Choroid plexus epithelial cell (primary cell): ENCODE measurements around the gene LMAN2.

ENCODE experiments used
- DNase-seq: peaks from one replicate; pipeline ENCODE4 v3.0.0-alpha.2; 2010; ENCODE audit warnings: low read depth
- H3K4me3 ChIP-seq: 2 replicates; pipeline ENCODE4 v1.5.1; 2011; ENCODE audit warnings: low read depth, mild to moderate bottlenecking, control low read depth, low read length, moderate library complexity
- TF ChIP-seq, protein P1 (sequence below): conservative IDR thresholded peaks from 2 replicates; pipeline ENCODE4 v1.5.1; 2011; ENCODE audit warnings: low read depth, mild to moderate bottlenecking, control low read depth, inconsistent platforms, low read length, moderate library complexity

The LMAN2 gene

DNA sequence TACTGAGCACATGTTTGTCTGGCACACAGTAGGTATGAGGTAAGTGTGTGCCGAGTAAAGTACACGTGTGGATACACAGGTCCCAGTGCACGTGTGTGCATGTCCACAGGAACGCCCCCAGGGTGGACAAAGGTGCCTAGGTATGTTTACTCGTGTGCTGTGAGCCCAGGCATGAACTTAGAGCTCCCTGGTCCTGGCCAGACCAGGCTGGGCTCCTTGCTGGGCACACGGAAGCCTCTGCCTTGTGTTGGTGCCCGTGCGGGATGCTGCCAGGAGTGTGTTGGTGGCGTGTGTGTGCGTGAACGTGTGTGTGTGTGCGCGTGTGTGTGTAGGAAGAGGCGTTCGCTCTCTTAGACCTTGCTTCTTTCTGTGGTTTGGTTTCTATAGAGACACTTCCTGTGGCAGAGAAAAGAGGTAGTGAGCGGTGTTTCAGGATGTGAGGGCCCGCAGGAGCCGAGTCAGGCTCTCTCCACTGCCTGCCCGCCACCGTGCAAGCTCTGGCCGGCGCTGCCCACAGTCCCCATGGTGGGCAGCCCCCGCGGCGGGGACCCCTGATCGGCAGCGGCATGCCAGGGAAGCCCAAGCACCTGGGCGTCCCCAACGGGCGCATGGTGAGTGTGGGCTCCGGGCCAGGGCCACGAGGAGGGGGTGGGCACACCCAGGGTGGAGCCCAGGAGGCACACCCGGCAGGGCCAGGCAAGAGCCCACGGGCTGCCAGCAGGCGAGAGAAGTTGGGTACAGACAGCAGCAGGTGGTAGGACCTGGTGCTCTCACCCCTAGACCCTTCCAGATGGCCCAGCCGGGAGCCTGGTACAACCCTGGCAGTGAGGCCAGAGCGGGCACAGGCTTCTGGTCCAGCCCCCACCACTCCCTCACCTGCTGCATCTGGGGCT lies 6.2 kb upstream of the LMAN2 start, which contains the start of gene RGS14:
TSS of gene RGS14 (plus strand) at position 466 of the 893 bp plus-strand sequence. CDS start at position 567, 101 bp downstream.
- peak; percentile 71 for DNase-seq
- TF ChIP-seq, protein P1, sequence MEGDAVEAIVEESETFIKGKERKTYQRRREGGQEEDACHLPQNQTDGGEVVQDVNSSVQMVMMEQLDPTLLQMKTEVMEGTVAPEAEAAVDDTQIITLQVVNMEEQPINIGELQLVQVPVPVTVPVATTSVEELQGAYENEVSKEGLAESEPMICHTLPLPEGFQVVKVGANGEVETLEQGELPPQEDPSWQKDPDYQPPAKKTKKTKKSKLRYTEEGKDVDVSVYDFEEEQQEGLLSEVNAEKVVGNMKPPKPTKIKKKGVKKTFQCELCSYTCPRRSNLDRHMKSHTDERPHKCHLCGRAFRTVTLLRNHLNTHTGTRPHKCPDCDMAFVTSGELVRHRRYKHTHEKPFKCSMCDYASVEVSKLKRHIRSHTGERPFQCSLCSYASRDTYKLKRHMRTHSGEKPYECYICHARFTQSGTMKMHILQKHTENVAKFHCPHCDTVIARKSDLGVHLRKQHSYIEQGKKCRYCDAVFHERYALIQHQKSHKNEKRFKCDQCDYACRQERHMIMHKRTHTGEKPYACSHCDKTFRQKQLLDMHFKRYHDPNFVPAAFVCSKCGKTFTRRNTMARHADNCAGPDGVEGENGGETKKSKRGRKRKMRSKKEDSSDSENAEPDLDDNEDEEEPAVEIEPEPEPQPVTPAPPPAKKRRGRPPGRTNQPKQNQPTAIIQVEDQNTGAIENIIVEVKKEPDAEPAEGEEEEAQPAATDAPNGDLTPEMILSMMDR: no peak
- H3K4me3 ChIP-seq: no peak within 1 kb of the TSS

DNA sequence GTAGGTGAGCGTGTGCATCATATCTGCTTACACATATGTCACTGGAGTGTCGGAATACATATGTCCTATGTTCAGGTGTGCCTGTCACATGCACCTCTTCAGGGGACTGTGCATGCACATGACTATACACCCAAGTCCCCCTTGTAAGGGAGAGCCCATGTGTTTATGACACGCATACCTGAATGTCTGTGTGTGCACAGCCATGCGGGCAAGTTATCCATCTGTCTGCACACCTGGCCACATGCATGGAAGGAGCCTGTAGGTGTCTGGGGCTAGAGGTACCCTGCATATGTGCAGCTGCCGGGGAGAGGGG lies 5.6 kb upstream of the LMAN2 start:
- TF ChIP-seq, protein P1: no peak
- no peak overlapping the region for H3K4me3 ChIP-seq

DNA sequence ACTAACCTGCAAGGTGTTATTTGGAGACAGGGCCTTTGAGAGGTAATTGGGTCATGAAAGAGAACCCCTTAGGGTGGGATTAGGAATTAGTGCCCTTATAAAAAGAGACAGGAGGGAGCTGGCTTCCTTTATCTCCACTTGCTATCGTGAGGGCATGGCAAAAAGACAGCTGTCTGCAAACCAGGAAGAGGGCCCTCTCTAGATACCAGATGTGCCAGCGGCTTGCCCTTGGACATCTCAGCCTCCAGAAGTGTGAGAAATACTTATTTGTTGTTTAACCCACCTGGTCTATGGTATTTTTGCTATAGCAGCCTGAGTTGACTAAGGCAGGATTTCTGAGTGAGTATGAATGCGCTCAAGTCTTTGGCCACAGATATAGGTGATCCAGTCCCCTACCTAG lies 5.3 kb upstream of the LMAN2 start:
- TF ChIP-seq, protein P1: no peak
- no peak overlapping the region for H3K4me3 ChIP-seq
- no peak for DNase-seq

More for the DNA sequence above, 5.6 kb upstream of the LMAN2 start:
- DNase-seq: no peak

DNA sequence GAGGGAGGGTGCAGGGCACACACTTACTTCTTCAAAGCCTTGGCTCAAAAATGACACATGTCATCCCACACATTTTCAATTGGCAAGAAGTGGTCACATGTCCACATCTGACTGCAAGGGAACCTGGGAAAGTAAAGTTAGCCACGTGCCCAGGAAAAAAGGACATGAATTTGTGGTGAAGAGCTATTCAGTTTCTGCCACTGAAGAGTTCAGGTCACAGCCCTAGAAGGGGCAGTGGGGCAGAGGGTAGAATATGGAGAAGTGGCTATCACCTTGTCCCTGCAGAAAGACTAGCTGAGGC lies 4.3 kb upstream of the LMAN2 start:
- TF ChIP-seq, protein P1: no peak
- no peak overlapping the region for H3K4me3 ChIP-seq
- DNase-seq: no peak

DNA sequence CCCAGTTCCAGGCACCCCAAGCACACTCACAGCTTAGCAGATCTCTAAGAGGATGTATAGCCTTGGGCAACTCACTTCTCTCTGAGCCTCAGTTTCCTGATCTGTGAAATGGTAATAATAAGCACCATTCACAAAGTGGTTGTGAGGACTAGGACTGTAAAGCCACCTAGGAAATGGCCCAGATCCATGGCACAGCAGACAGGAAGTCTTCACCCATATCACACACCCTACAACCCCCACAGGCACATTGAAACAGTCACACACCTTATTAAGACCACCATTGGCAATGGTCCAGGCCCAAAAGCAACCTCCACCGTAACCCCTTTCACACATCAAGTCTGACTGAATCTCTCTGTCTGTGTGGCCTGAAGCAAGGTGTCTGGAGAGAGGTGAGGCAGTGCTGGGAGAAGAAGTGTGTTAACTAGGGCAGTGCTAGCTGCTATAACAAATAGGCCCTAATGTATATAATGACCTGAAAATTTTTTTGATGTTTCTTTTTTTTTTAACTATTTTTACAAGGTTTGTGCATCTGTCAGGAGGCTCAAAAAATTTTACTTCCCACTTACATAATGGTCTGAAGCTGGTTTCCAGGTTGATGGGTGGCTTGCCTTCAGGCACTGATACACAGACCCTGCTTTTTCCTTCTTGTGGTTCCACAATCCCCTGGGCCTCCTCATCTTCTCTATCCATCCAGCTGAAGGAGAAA lies 3.8 kb upstream of the LMAN2 start:
- TF ChIP-seq, protein P1: no peak
- DNase-seq: no peak

DNA sequence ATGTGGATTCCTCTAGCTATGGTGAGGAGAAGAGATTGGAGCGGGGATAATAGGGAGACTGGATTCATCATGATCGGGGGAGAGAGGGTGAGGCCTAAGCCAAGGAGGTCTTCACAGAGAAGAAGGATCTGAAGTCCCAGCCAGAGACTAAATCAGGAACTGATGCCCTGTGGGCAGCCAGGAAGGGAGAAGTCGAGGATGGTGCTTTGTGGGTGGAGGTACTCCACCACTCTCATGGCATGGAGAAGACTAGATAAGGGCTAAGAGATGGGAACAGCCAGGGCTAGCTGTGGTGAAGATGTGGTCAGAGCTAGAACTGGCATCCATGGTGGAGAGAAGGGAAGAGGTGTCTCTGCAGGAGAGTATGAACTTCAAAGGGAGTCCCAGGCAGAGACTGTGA lies 3.2 kb upstream of the LMAN2 start:
- no peak overlapping the region for H3K4me3 ChIP-seq
- DNase-seq: no peak
- TF ChIP-seq, protein P1: no peak

More for the DNA sequence above, 3.8 kb upstream of the LMAN2 start:
- H3K4me3 ChIP-seq: no peak overlapping the region
